Measurements from ENCODE around the gene CCDC146. TPM values are rescaled to one million over a fixed set of nuclear protein-coding genes. Genes with fewer than 3 reads are reported as not detected.

CCDC146 gene
- total and polyA plus RNA-seq, 12 donors = 1.7 to 10.8 (median 7.0) TPM

GRCh38 chr7:77244222-77244934 lies 122.0 kb downstream of the CCDC146 start:
- no peaks in the 10 kb centered on the region for H3K27me3 ChIP-seq
- intact Hi-C loops (cut with DNase I) = loop anchor here in 4 of 10 donors (10.0 kb wide), 2 partner anchors 80 to 120 kb away; partner anchors contain the start of gene CCDC146 (in 3 of the 4)
- H3K9me3 ChIP-seq = no peaks in the 10 kb centered on the region
- H3K27ac ChIP-seq = peak overlapping the region in 3 of 10 donors; percentile 5 to 24 (median 18)
- WGBS, 2 donors = 36 to 70% methylated on average over 6 of the region's 6 CpGs
- no peak for TF ChIP-seq CTCF (IDR thresholded peaks at IDR 0.05)
- H3K4me3 ChIP-seq = peak overlapping the region in 3 of 10 donors; percentile 4 to 21 (median 14)
- H3K36me3 ChIP-seq = peaks cover 0 to 9% (median 0%) of the 10 kb centered on the region in 9 donors
- DNase-seq (no peak), ATAC-seq (peak in 6 of 8 donors; percentile 14 to 58 (median 34))
- H3K4me1 ChIP-seq = peaks cover 0 to 53% (median 15%) of the 10 kb centered on the region in 9 donors

- H3K4me1 ChIP-seq = peaks cover 0 to 45% (median 15%) of the 10 kb centered on the region in 9 donors
- H3K36me3 ChIP-seq = peaks cover 0 to 9% (median 0%) of the 10 kb centered on the region in 9 donors
- no peaks in the 10 kb centered on the region for H3K9me3 ChIP-seq
- peak; percentile 62 to 92 (median 77) for ATAC-seq
- no peak for TF ChIP-seq CTCF (IDR thresholded peaks at IDR 0.05)
- H3K27me3 ChIP-seq = no peaks in the 10 kb centered on the region
- intact Hi-C loops (cut with DNase I) = loop anchor here in 9 of 10 donors (5.0 to 10.0 kb wide), 5 partner anchors 80 to 120 kb away; partner anchors contain the start of gene CCDC146 (in 3 of the 9)
- peak overlapping the region in 5 of 10 donors; percentile 5 to 32 (median 18) for H3K27ac ChIP-seq
- peak overlapping the region in 1 of 10 donors; percentile 21 for H3K4me3 ChIP-seq
- 31 to 43% methylated on average over 7 of the region's 7 CpGs for WGBS, 2 donors
- peak in 1 of 2 donors; percentile 34 for DNase-seq
Observed at GRCh38 chr7:77245015-77245755, 122.8 kb downstream of the CCDC146 start.

GRCh38 chr7:77246026-77246640 lies 123.7 kb downstream of the CCDC146 start:
- TF ChIP-seq CTCF (IDR thresholded peaks at IDR 0.05) = no peak
- ATAC-seq (peak in 2 of 8 donors; percentile 46 to 58), DNase-seq (no peak)
- no peak overlapping the region for H3K4me3 ChIP-seq
- no peaks in the 10 kb centered on the region for H3K27me3 ChIP-seq
- no peaks in the 10 kb centered on the region for H3K9me3 ChIP-seq
- peaks cover 0 to 45% (median 15%) of the 10 kb centered on the region in 9 donors for H3K4me1 ChIP-seq
- WGBS, 2 donors = 43 to 56% methylated on average over 5 of the region's 5 CpGs
- intact Hi-C loops (cut with DNase I) = loop anchor here in 9 of 10 donors (5.0 to 10.0 kb wide), 5 partner anchors 79 to 121 kb away; partner anchors contain the start of gene CCDC146 (in 3 of the 9)
- H3K36me3 ChIP-seq = peaks cover 0 to 9% (median 0%) of the 10 kb centered on the region in 9 donors
- peak overlapping the region in 1 of 10 donors; percentile 16 for H3K27ac ChIP-seq

Data from heart right ventricle (tissue), 16 donors.